Activated naive CD4-positive, alpha-beta T cell treated with anti-CD3 and anti-CD28 coated beads, Interleukin-2, amount 50 U/mL, for 24 hours (primary cell): ENCODE measurements around the gene TRIP6.
A peak's percentile ranks its signal among the peaks of the same experiment; 100 is the strongest.

Experiments
- H3K27ac Mint-ChIP-seq: one replicate; pipeline ENCODE4 v1.8.0; 2021; ENCODE audit warnings: mild to moderate bottlenecking, mixed read lengths
- H3K27me3 Mint-ChIP-seq: one replicate; pipeline ENCODE4 v1.8.0; 2021; ENCODE audit warnings: mixed read lengths
- H3K36me3 Mint-ChIP-seq: one replicate; pipeline ENCODE4 v1.8.0; 2021; ENCODE audit warnings: mixed read lengths
- H3K4me1 Mint-ChIP-seq: one replicate; pipeline ENCODE4 v1.8.0; 2021; ENCODE audit warnings: mixed read lengths
- H3K4me3 Mint-ChIP-seq: one replicate; pipeline ENCODE4 v1.8.0; 2021; ENCODE audit warnings: mild to moderate bottlenecking, mixed read lengths
- H3K9me3 Mint-ChIP-seq: one replicate; pipeline ENCODE4 v1.8.0; 2021; ENCODE audit warnings: mixed read lengths

TRIP6 gene

DNA sequence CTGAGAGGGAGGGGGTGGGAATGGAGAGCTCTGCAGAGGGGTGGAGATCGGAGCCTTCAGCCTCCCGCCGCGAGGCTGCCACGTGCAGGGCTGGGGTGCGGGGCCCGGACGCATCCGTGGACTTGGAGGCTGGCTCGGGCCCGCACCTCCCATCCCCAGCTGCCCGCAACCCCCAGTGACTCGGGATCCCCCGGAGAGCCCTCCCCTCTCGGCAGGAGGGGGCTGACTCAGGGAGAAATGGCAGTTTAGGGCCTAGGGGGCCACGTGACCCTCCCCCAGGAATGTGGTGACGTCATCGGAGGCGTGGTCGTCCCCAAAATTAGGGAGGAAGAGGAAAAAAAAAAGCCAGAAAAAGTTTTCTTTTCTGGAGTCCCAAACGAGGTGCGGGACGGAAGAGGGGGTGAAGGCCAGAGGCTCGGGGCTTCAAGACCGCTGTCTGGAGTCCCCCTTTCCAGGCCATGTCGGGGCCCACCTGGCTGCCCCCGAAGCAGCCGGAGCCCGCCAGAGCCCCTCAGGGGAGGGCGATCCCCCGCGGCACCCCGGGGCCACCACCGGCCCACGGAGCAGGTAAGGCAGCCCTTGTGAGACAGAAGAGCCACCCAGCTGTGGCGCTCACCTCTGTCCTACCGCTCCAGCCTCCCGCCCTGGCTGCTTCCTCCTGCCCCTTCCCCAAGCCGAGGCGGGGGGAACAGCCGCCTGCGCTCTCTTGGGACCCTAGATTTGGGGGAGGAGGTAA is at the start of gene TRIP6:
TRIP6 (plus strand) TSS at position 348 of the 736 bp plus-strand sequence; CDS start at position 459, 111 bp downstream.
- peaks cover 15% of the 10 kb centered on the region for H3K4me1 Mint-ChIP-seq
- no peaks in the 10 kb centered on the region for H3K27me3 Mint-ChIP-seq
- H3K9me3 Mint-ChIP-seq: no peaks in the 10 kb centered on the region
- H3K4me3 Mint-ChIP-seq: peak within 1 kb of the TSS; percentile 91
- peak within 1 kb of the TSS; percentile 99 for H3K27ac Mint-ChIP-seq
- H3K36me3 Mint-ChIP-seq: peaks cover 7% of the 10 kb centered on the region

GRCh38 chr7:100818366-100818765 is 48.8 kb upstream of the TRIP6 start:
- no peak overlapping the region for H3K4me3 Mint-ChIP-seq
- H3K27me3 Mint-ChIP-seq: no peaks in the 10 kb centered on the region
- no peaks in the 10 kb centered on the region for H3K36me3 Mint-ChIP-seq
- H3K4me1 Mint-ChIP-seq: no peaks in the 10 kb centered on the region
- no peaks in the 10 kb centered on the region for H3K9me3 Mint-ChIP-seq
- no peak overlapping the region for H3K27ac Mint-ChIP-seq

GRCh38 chr7:100818825-100819224 is 48.4 kb upstream of the TRIP6 start:
- H3K4me1 Mint-ChIP-seq: no peaks in the 10 kb centered on the region
- H3K36me3 Mint-ChIP-seq: no peaks in the 10 kb centered on the region
- no peak overlapping the region for H3K27ac Mint-ChIP-seq
- no peaks in the 10 kb centered on the region for H3K9me3 Mint-ChIP-seq
- H3K4me3 Mint-ChIP-seq: no peak overlapping the region
- no peaks in the 10 kb centered on the region for H3K27me3 Mint-ChIP-seq

DNA sequence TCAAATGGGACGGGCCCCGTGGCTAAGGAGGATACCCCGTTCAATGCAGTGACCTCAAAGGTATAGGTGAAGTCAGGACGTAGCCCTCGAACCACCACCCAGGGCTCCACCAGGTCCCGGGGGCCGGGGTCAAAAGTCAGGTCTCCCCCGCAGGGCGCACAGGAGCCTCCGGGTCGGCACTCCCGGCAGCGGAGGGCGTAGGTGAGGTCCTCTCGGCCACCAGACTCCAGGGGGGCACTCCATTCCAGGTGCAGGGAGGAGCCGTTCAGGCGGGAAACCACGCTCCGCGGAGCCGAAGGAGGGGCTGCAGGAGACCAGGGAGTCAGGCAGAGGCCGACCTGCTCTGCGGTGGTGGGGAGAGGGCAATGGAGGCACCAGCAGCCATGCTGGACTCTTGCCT is 47.6 kb upstream of the TRIP6 start:
- Mint-ChIP-seq H3K4me1 (no peaks in the 10 kb centered on the region), H3K36me3 (no peaks in the 10 kb centered on the region), H3K27ac (no peak overlapping the region), H3K27me3 (no peaks in the 10 kb centered on the region), H3K9me3 (no peaks in the 10 kb centered on the region), H3K4me3 (no peak overlapping the region)

DNA sequence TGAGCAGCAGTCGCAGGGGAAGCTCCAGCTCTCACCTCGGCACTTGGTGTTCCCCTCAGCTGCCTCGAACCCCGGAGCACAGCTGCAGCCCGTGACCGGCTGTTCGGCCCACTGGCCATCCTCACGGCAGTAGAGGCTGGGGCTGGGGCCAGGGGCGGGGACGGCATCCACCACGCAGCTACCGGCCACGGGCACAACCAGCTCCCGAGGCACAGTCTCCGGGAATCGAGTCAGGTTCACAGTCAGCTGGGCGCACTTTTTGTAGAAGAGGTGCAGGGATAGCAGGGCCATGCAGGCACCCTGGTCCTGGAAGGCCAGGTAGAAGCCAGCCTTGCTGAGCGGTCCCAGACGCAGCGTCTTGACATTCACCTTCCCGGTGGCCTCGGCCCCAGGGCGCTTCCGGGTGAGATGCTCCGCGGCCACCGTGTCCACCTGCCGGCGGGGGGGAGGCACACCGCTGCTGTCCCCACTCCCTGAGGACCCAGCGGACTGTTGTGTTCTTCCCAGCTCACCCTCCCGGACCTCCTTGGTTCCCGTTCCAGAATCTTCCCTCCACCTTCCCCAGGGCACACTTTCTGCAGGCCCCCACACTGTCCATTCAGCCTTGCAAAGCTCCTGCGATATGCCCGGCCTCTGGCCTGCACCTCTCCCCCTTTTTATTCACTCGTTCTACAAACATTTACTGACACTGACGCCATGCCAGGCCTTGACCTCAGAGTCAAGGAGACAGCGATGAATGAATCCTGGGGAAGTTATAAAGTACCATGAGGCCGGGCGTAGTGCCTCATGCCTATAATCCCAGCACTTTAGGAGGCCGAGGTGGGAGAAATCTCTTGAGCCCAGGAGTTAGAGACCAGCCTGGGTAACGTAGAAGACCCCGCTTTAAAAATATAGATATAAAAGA is 44.7 kb upstream of the TRIP6 start:
- Mint-ChIP-seq H3K4me1 (peaks cover 9% of the 10 kb centered on the region), H3K9me3 (no peaks in the 10 kb centered on the region), H3K4me3 (no peak overlapping the region), H3K27me3 (peaks cover 13% of the 10 kb centered on the region), H3K36me3 (peaks cover 2% of the 10 kb centered on the region), H3K27ac (no peak overlapping the region)

- peaks cover 2% of the 10 kb centered on the region for H3K36me3 Mint-ChIP-seq
- peaks cover 17% of the 10 kb centered on the region for H3K27me3 Mint-ChIP-seq
- H3K4me1 Mint-ChIP-seq: peaks cover 15% of the 10 kb centered on the region
- H3K4me3 Mint-ChIP-seq: no peak overlapping the region
- H3K27ac Mint-ChIP-seq: no peak overlapping the region
- no peaks in the 10 kb centered on the region for H3K9me3 Mint-ChIP-seq
Observed at GRCh38 chr7:100823140-100823525, 44.1 kb upstream of the TRIP6 start.

DNA sequence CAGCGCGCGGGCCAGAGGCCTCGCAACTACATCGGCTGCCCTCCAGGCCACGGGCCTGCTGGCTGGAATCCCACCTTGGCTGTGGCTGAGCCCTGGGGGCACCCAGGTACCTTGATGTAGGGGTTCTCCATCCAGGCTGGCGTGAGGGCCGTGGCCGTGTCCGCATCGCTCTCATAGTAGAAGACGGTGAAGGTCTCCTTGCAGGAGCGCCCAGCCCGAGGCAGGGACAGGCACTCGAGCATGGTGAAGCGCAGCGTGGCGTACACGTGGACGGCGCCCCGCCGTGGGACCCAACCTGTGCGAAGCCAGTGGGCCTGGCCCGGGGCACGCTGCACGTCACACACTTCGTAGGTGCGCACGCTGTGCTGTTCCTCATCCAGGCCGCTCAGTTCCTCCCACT is 43.7 kb upstream of the TRIP6 start:
- H3K27ac Mint-ChIP-seq: no peak overlapping the region
- peaks cover 17% of the 10 kb centered on the region for H3K4me1 Mint-ChIP-seq
- peaks cover 18% of the 10 kb centered on the region for H3K27me3 Mint-ChIP-seq
- no peak overlapping the region for H3K4me3 Mint-ChIP-seq
- no peaks in the 10 kb centered on the region for H3K9me3 Mint-ChIP-seq
- peaks cover 2% of the 10 kb centered on the region for H3K36me3 Mint-ChIP-seq

- Mint-ChIP-seq H3K36me3 (peaks cover 2% of the 10 kb centered on the region), H3K4me3 (no peak overlapping the region), H3K27me3 (peaks cover 23% of the 10 kb centered on the region), H3K27ac (peak overlapping the region; percentile 24), H3K9me3 (no peaks in the 10 kb centered on the region), H3K4me1 (peaks cover 19% of the 10 kb centered on the region)
Observed at GRCh38 chr7:100824499-100825214, 42.5 kb upstream of the TRIP6 start.

GRCh38 chr7:100825215-100825671 is 41.9 kb upstream of the TRIP6 start:
- H3K27me3 Mint-ChIP-seq: peaks cover 23% of the 10 kb centered on the region
- peaks cover 19% of the 10 kb centered on the region for H3K4me1 Mint-ChIP-seq
- no peaks in the 10 kb centered on the region for H3K9me3 Mint-ChIP-seq
- H3K36me3 Mint-ChIP-seq: peaks cover 2% of the 10 kb centered on the region
- no peak overlapping the region for H3K27ac Mint-ChIP-seq
- H3K4me3 Mint-ChIP-seq: no peak overlapping the region

DNA sequence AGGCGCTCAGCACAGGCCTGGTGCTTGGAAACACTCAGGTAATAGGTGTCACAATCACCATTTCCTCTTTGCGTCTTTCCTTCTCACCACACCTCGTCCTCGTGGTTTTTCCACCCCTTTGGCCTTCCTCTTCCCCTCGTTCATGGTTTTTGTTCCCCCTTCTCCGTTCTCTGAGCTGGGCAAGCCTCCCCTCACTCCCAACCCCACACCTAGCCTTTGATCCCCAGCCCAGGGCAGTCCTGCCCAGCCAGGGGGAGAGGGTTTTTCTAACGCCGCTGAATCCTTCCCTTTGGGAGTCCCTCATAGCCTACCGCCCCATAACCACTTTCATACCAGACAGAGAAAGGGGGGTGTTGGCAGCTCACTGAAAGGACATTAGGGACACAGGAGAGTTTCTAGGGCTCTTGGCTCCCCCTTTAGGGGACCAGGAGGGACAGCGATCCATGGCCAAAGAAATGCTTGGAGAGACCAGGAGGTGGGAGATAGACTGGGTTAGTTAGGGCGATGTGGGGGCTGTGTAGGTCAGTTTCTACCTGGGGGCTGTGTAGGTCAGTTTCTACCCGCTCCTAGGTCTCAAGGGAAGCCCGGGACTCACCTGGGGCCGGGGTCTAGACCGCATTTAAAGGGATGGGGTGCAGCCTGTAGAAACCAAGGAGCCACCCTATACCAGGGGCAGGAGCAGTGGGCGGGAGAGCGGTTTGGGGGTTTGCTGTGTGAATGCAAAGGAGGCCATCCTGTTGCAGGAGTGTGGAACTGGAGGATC is 41.3 kb upstream of the TRIP6 start:
- Mint-ChIP-seq H3K9me3 (no peaks in the 10 kb centered on the region), H3K27me3 (peaks cover 23% of the 10 kb centered on the region), H3K4me3 (peak overlapping the region; percentile 82), H3K27ac (peak overlapping the region; percentile 74), H3K4me1 (peaks cover 19% of the 10 kb centered on the region), H3K36me3 (peaks cover 2% of the 10 kb centered on the region)

DNA sequence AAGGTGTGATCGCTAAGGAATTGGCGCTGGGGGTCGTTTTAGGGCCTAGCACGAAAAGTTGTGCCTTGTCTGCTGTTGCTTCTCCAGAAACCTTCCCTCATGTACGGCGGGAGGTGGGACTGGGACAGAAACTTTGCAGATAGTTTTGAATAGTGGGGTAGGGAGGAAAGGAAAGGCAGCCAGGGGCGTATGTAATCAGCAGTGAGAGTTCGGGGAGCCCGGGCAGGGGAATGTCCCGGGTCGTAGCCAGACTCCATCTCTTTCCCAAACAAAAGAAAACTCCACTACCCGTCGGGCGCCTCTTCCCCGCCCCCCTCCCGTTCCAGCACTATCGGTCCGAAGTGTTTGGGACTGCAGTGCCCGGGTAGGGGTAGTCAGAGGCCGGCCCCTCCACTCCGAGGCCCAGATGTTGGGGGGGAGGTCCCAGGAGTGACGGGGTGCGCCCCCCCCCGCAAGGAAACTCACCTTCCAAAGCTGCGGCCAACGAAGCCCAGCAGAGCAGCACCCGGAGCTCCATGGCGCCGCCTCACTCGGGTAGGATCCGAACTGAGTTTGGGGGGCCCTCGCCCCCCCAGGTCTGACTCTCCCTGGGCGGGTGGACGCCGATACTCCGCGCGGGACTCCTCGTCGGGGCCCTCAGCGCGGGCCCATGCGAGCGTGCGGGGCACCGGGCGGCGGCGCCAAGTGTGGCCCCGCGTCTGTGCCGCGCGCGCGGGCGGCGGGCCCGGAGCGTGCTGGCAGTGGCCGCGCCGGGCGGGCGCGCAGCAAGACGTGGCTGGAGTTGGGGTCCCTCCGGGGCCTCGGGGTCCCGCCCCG is 40.5 kb upstream of the TRIP6 start:
- no peaks in the 10 kb centered on the region for H3K9me3 Mint-ChIP-seq
- peak overlapping the region; percentile 82 for H3K4me3 Mint-ChIP-seq
- H3K27ac Mint-ChIP-seq: peak overlapping the region; percentile 55
- H3K4me1 Mint-ChIP-seq: peaks cover 19% of the 10 kb centered on the region
- peaks cover 24% of the 10 kb centered on the region for H3K27me3 Mint-ChIP-seq
- peaks cover 2% of the 10 kb centered on the region for H3K36me3 Mint-ChIP-seq

DNA sequence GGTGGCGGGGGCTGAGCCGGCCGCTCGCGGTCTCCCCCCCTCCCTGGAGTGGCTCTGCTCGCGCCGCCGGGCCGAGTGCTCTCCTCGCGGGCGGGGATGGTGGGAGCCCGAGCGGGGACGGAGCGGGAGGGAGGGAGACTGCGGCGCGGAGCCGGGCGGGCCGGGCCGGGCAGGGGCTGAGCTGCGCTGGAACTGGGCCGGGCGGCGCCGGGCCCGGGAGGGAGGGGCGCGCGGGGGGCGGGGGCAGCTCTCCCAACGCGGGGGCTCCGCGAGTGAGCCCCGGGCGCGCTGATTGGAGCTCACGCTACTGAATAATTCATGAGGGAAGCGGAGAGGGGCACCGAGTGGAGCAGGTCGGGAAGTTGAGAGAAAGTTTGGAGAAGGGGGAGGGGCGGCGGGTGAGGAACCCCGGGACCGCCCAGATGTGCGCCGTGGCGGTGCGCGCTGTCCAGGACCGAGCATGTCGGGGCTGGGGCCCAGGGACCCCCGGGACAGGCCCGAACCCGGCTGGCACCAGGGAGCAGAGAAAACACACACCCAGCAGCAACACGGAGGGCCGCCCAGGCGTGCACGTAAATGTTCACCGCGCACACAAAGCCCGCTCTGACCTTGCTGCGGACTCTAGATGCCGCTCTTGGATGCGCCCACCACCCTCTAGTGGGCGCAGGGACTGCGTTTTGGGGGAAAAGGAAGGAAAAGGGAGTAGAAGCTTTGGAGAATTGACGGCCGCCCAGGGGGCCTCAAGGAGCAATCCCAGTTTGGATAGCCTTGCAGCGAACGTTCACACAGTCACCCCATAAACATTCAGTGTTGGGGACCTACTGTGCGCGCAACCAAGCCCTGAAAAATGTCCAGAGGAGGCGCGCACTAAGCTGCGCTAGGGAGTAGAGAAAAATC is 39.6 kb upstream of the TRIP6 start, which contains the start of gene EPHB4:
EPHB4 (minus strand) TSS at position 194 of the 897 bp plus-strand sequence. CDS start 493 bp downstream, outside the sequence.
- Mint-ChIP-seq H3K9me3 (no peaks in the 10 kb centered on the region), H3K27ac (peak within 1 kb of the TSS; percentile 55), H3K4me3 (peak within 1 kb of the TSS; percentile 82), H3K36me3 (peaks cover 2% of the 10 kb centered on the region), H3K27me3 (peaks cover 25% of the 10 kb centered on the region), H3K4me1 (peaks cover 19% of the 10 kb centered on the region)

- Mint-ChIP-seq H3K36me3 (peaks cover 2% of the 10 kb centered on the region), H3K4me3 (no peak overlapping the region), H3K27ac (peak overlapping the region; percentile 23), H3K4me1 (peaks cover 19% of the 10 kb centered on the region), H3K9me3 (no peaks in the 10 kb centered on the region), H3K27me3 (peaks cover 25% of the 10 kb centered on the region)
Observed at GRCh38 chr7:100829150-100829716, 38.0 kb upstream of the TRIP6 start.
